CD14-positive monocyte (primary cell): ENCODE results near the gene PHF12. TPM values are rescaled to one million over a fixed set of nuclear protein-coding genes. Genes with fewer than 3 reads are reported as not detected.
"Not testable (repeated sequence)": the region's sequence is repeated elsewhere in the genome, so short reads cannot be mapped to it uniquely, and the experiment has no call there.

ENCODE experiments used
- DNase-seq, 3 donors: peaks; one replicate each; pipeline ENCODE4 v3.0.0-alpha.2; 2011 to 2022
- H2AFZ ChIP-seq: 2 replicates; pipeline ENCODE4 v1.6.0; 2012; ENCODE audit warnings: mild to moderate bottlenecking, low read depth, low read length, inconsistent platforms; ENCODE audit not compliant: insufficient read depth, poor library complexity, severe bottlenecking
- H3K27ac ChIP-seq, 2 donors: 1 replicate in 1 of 2; 2 replicates in 1 of 2; pipeline ENCODE4 v1.5.1; 2012 to 2013; ENCODE audit warnings: low read length in 2 of 2, control low read depth in 1 of 2, inconsistent platforms in 1 of 2, low read depth in 1 of 2, mild to moderate bottlenecking in 1 of 2
- H3K27me3 ChIP-seq, 2 donors: one replicate each; pipeline versions ENCODE4 v1.6.0 to v1.6.1; 2011 to 2013; ENCODE audit warnings: low read length in 2 of 2; ENCODE audit not compliant: control insufficient read depth in 2 of 2, insufficient read depth in 2 of 2
- H3K36me3 ChIP-seq, 2 donors: replicated peaks in 1 of 2; 1 replicate in 1 of 2; 2 replicates in 1 of 2; pipeline versions ENCODE4 v1.5.1 to v1.6.1; 2012 to 2013; ENCODE audit warnings: low read length in 2 of 2, control low read depth in 1 of 2, inconsistent platforms in 1 of 2, mild to moderate bottlenecking in 1 of 2; ENCODE audit not compliant: insufficient read depth in 2 of 2, control insufficient read depth in 1 of 2
- H3K4me1 ChIP-seq, 2 donors: 1 replicate in 1 of 2; 2 replicates in 1 of 2; pipeline versions ENCODE4 v1.5.1 to v1.6.1; 2012 to 2013; ENCODE audit warnings: low read length in 2 of 2, control low read depth in 1 of 2, inconsistent platforms in 1 of 2, mild to moderate bottlenecking in 1 of 2, moderate library complexity in 1 of 2; ENCODE audit not compliant: insufficient read depth in 2 of 2, control insufficient read depth in 1 of 2
- H3K4me2 ChIP-seq: replicated peaks from 2 replicates; pipeline ENCODE3; 2012; ENCODE audit warnings: low read length, moderate library complexity, mild to moderate bottlenecking; ENCODE audit not compliant: poor library complexity, severe bottlenecking; ENCODE audit errors: extremely low read depth
- H3K4me3 ChIP-seq, 3 experiments: fragments of 200-600 bp in 1 of 3; sonication (generic) in 1 of 3; replicated peaks in 1 of 3; 1 replicate in 2 of 3; 2 replicates in 1 of 3; pipeline ENCODE4 v1.5.1; 2011 to 2013; ENCODE audit warnings: low read length in 3 of 3, mild to moderate bottlenecking in 3 of 3, control low read depth in 2 of 3, low read depth in 2 of 3, inconsistent platforms in 1 of 3, moderate library complexity in 1 of 3
- H3K79me2 ChIP-seq: 2 replicates; pipeline ENCODE4 v1.6.0; 2012; ENCODE audit warnings: mild to moderate bottlenecking, control low read depth, inconsistent platforms, low read length, moderate library complexity; ENCODE audit not compliant: insufficient read depth
- H3K9ac ChIP-seq: 2 replicates; pipeline ENCODE4 v1.6.0; 2017; ENCODE audit warnings: low read length, mild to moderate bottlenecking; ENCODE audit not compliant: insufficient read depth, poor library complexity, severe bottlenecking
- H3K9me3 ChIP-seq, 2 donors: replicated peaks in 1 of 2; 1 replicate in 1 of 2; 2 replicates in 1 of 2; pipeline versions ENCODE4 v1.5.1 to v1.6.1; 2012 to 2013; ENCODE audit warnings: low read length in 2 of 2, control low read depth in 1 of 2; ENCODE audit not compliant: control insufficient read depth in 1 of 2, insufficient read depth in 1 of 2
- H4K20me1 ChIP-seq: 2 replicates; pipeline ENCODE4 v1.6.0; 2012; ENCODE audit warnings: mild to moderate bottlenecking, low read length, control low read depth, moderate library complexity; ENCODE audit not compliant: insufficient read depth
- H3K27ac Mint-ChIP-seq, 7 donors: one replicate each; pipeline ENCODE4 v1.8.0; 2020; ENCODE audit warnings: mild to moderate bottlenecking in 7 of 7, mixed read lengths in 7 of 7, moderate library complexity in 6 of 7, inconsistent platforms in 2 of 7
- H3K27me3 Mint-ChIP-seq, 3 donors: one replicate each; pipeline ENCODE4 v1.8.0; 2021 to 2022; ENCODE audit warnings: low read depth in 3 of 3, mild to moderate bottlenecking in 3 of 3, mixed read lengths in 3 of 3, moderate library complexity in 3 of 3, inconsistent platforms in 1 of 3
- H3K36me3 Mint-ChIP-seq, 2 donors: one replicate each; pipeline ENCODE4 v1.8.0; 2020; ENCODE audit warnings: mixed read lengths in 2 of 2, inconsistent platforms in 1 of 2, mild to moderate bottlenecking in 1 of 2
- H3K4me1 Mint-ChIP-seq: one replicate; pipeline ENCODE4 v1.8.0; 2020; ENCODE audit warnings: mild to moderate bottlenecking, mixed read lengths
- H3K4me3 Mint-ChIP-seq, 2 donors: one replicate each; pipeline ENCODE4 v1.8.0; 2020; ENCODE audit warnings: mild to moderate bottlenecking in 2 of 2, mixed read lengths in 2 of 2, moderate library complexity in 1 of 2
- H3K9me3 Mint-ChIP-seq, 7 donors: one replicate each; pipeline ENCODE4 v1.8.0; 2020 to 2022; ENCODE audit warnings: mixed read lengths in 7 of 7, mild to moderate bottlenecking in 6 of 7, moderate library complexity in 6 of 7, inconsistent platforms in 2 of 7
- CTCF ChIP-seq: fragments of 200-600 bp; IDR thresholded peaks from one replicate; pipeline ENCODE4 v1.8.0; 2022; ENCODE audit warnings: antibody characterized with exemption, mild to moderate bottlenecking
- WGBS: methylation state at CpG from one replicate; pipeline ENCODE4 v1.1.5; 2013; ENCODE audit warnings: missing lambda C conversion rate; ENCODE audit not compliant: insufficient coverage; 5-methylcytosine and 5-hydroxymethylcytosine counted together
- intact Hi-C, 2 donors: fragments of 100-400 bp; cut with micrococcal nuclease; formaldehyde crosslinking; loops; one replicate each; pipeline versions ENCODE4 v1.15.0 to v1.15.1; 2023
- polyA plus RNA-seq, 3 donors: library from polyadenylated mRNA; depleted of rRNA in 1 of 3; unstranded in 2 of 3; stranded (reverse) in 1 of 3; fragments of 300-500 nt in 2 of 3; fragments of >200 nt in 1 of 3; fragmentation: Illumina TruSeq in 2 of 3; gene quantifications; 1 replicate in 2 of 3; 2 replicates in 1 of 3; pipeline ENCODE4 v1.2.3, GENCODE V29; 2012 to 2021

The PHF12 gene
- polyA plus RNA-seq, 3 donors, result 1.4 to 62.5 (median 2.5) TPM

GRCh38 chr17:28935744-28936460 lies 15.4 kb downstream of the PHF12 start:
- H3K4me1 ChIP-seq, result peaks cover 19 to 26% of the 10 kb centered on the region in 2 donors
- intact Hi-C loops, result no loop called here
- no peak for DNase-seq
- H3K9ac ChIP-seq, result no peak overlapping the region
- peaks cover 33 to 56% of the 10 kb centered on the region in 2 donors for H3K36me3 Mint-ChIP-seq
- H3K4me2 ChIP-seq, result no peak overlapping the region
- WGBS, result 92% methylated on average over 2 of the region's 8 CpGs
- H3K36me3 ChIP-seq, result peaks cover 6 to 71% of the 10 kb centered on the region in 2 donors
- TF ChIP-seq CTCF, result no peak
- H3K27me3 Mint-ChIP-seq, result no peaks in the 10 kb centered on the region
- peaks cover 98% of the 10 kb centered on the region for H3K79me2 ChIP-seq
- H3K4me1 Mint-ChIP-seq, result peaks cover 42% of the 10 kb centered on the region
- H3K27me3 ChIP-seq, result no peaks in the 10 kb centered on the region
- H4K20me1 ChIP-seq, result peaks cover 94% of the 10 kb centered on the region
- H3K9me3 ChIP-seq, result no peaks in the 10 kb centered on the region
- no peaks in the 10 kb centered on the region for H3K9me3 Mint-ChIP-seq
- H2AFZ ChIP-seq, result no peak overlapping the region
- H3K27ac ChIP-seq, result peak overlapping the region in 1 of 2 donors; percentile 73
- H3K27ac Mint-ChIP-seq, result peak overlapping the region in 6 of 7 donors; percentile 16 to 88 (median 64)
- no peak overlapping the region for H3K4me3 Mint-ChIP-seq
- no peak overlapping the region for H3K4me3 ChIP-seq

GRCh38 chr17:28934508-28934907 lies 16.8 kb downstream of the PHF12 start:
- H3K36me3 Mint-ChIP-seq, result peaks cover 34 to 52% of the 10 kb centered on the region in 2 donors
- 100% methylated on average over 6 of the region's 8 CpGs for WGBS
- H2AFZ ChIP-seq, intact Hi-C loops, DNase-seq, H3K27ac ChIP-seq, H3K4me3 Mint-ChIP-seq, H3K27me3 Mint-ChIP-seq, H3K4me2 ChIP-seq, H3K9me3 Mint-ChIP-seq, H3K9me3 ChIP-seq, H3K4me3 ChIP-seq, H3K9ac ChIP-seq, H3K27me3 ChIP-seq: not testable (repeated sequence)
- Histone ChIP-seq H3K79me2 (peaks cover 98% of the 10 kb centered on the region), H3K4me1 (peaks cover 19 to 26% of the 10 kb centered on the region in 2 donors), H4K20me1 (peaks cover 90% of the 10 kb centered on the region), H3K36me3 (peaks cover 6 to 65% of the 10 kb centered on the region in 2 donors)
- H3K27ac Mint-ChIP-seq, result peak overlapping the region in 1 of 7 donors; percentile 65
- H3K4me1 Mint-ChIP-seq, result peaks cover 35% of the 10 kb centered on the region
